GM12874 (cell line): Measurements from ENCODE around the gene IL17B.

Source experiments
- CTCF ChIP-seq: IDR thresholded peaks from 2 replicates; pipeline ENCODE4 v1.5.1; 2011; ENCODE audit warnings: low read depth, mild to moderate bottlenecking, control low read depth, low read length, moderate library complexity; ENCODE audit not compliant: insufficient read depth

IL17B gene

DNA sequence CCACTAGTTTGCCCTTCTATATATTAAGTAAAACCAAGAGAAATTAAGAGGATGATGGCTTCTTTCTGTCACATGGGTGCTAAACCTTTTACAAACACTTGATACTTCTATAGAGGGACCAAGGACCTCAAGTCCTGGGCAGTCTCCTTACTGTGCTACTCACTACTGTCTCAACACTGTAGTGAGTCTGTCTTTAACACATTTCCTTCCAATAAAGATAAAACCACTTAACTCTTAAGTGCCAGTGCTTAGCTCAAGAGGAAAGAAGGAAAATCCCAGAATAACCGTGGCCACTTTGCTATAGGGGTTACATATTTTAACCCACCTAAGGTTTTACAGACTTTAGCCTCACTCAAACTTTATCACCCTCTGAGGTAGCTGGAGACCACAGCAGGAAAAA lies 38.2 kb downstream of the IL17B start:
- TF ChIP-seq CTCF = no peak

DNA sequence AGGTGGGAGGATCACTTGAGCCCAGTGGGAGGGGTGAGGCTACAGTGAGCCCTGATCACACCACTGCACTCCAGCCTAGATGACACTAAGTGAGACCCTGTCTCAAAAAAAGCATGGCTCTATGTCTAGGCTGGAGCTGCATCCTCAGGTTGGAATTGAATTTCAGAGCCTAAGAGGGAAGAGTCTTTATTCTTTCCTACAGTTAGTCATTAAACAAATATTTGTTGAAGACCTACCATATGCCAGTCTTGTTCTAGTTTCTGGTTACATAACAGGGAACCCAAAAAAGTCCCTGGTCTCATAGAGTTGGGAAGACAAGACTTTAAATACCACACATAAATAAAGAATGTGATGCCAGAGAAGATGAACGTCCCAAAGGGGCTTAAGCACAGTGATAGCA lies 40.7 kb downstream of the IL17B start:
- TF ChIP-seq CTCF = no peak

- TF ChIP-seq CTCF = no peak
Measured at GRCh38 chr5:149337736-149338135, 41.4 kb downstream of the IL17B start.

GRCh38 chr5:149333711-149334443 lies 45.2 kb downstream of the IL17B start:
- no peak for TF ChIP-seq CTCF

DNA sequence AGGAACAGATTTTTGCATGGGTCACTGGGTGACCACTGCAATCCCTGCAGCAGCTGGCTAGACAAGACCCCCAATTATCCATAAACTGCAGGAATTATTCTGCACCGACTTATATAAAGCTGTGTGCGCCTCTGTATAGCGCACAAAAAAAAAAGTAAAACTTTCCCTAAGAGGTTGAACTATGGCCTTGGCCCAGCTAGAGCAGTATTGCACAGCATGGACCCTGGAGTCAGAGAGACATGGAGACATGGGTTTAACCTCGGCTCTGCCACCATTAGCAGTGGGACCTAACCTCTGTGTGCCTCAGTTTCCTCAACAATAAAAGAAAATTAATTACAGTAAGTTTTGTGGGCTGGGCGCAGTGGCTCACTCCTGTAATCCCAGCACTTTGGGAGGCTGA lies 50.9 kb downstream of the IL17B start:
- no peak for TF ChIP-seq CTCF

DNA sequence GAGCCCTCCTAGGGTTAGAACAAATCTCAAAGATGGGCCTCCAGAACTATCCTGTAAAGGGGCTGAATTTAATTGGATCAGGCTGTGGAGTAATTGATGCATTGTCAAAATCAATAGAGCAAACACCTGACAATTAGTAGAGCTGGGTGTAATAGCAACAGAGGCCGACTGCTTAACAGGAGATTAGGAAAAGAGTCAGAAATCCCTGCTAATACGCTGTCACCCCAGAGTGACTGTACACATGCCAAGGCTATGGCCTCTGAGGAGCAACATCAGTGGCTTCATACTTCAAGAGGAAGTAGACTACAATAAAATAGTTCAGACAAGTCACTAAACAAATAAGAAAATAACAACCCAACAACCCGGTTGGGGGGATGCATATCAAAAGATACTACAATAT lies 52.5 kb downstream of the IL17B start:
- no peak for TF ChIP-seq CTCF

DNA sequence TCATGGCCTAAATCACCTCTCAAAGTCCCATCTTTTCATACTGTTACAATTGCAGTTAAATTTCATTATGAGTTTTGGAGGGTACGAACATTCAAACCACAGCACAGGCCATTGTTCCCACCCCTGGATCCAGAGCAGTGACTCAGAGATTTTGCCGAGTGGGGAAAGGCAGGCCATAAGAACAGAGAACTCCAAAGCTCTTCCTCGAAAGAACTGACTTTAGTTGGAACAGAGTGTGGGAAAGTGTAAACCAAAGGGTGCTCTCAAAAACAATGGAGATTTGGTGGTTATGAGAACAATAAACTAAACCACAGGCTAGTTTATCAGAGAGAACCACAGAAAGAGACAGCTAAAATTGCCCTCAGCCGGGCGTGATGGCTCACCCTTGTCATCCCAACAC lies 53.2 kb downstream of the IL17B start:
- TF ChIP-seq CTCF = no peak

DNA sequence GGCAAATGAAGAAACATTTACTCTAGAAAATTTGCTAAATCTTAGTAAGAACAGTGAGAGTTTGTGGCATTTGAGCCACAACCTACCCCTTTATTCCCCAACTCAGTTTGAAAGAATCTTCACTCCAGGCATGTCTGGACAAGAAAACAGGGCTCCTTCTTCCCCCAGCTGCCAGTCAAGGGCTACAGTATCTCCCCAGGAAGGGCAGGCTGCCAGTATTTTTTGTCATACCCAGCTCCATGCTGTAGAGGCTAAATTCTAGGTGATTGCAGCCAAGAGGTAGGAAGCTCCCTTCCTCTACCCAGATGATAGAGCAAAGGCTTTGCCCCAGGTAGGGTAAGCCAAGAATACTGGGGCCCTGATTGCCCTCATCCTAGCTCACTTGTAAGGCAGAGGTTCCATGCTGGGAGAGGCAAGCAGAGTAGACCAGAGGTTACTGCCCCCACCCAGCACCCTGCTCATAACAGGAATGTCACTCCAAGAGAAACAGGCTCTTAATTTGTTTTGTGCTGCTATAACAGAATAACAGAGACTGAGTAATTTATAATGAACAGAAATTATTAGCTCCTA lies 53.8 kb downstream of the IL17B start:
- TF ChIP-seq CTCF = no peak
